ENCODE results near the gene ZNF41.

Gene ZNF41

GRCh38 chrX:47503151-47503550 lies 20.1 kb upstream of the ZNF41 start:
- Histone ChIP-seq H3K27me3 (replicated peaks) (no peaks in the 10 kb centered on the region), H3K27ac (no peak overlapping the region), H3K36me3 (replicated peaks) (no peaks in the 10 kb centered on the region), H3K4me3 (ENCODE audit: low read depth, low read length) (no peak overlapping the region)
- TF ChIP-seq CTCF (IDR thresholded peaks at IDR 0.05; ENCODE audit: low read depth, low read length, missing control alignments) = no peak
- in situ Hi-C loops (cut with HindIII; ENCODE audit: low pct_ligation_motif_present, low sequenced_read_pairs) = no loop called here
- no peak for DNase-seq

GRCh38 chrX:47502316-47503125 lies 19.5 kb upstream of the ZNF41 start:
- in situ Hi-C loops (cut with HindIII; ENCODE audit: low pct_ligation_motif_present, low sequenced_read_pairs) = no loop called here
- no peak for TF ChIP-seq CTCF (IDR thresholded peaks at IDR 0.05; ENCODE audit: low read depth, low read length, missing control alignments)
- H3K27ac ChIP-seq = no peak overlapping the region

GRCh38 chrX:47501226-47502074 lies 18.4 kb upstream of the ZNF41 start:
- DNase-seq = peak; percentile 39

More at GRCh38 chrX:47502316-47503125, 19.5 kb upstream of the ZNF41 start:
- Histone ChIP-seq H3K4me3 (ENCODE audit: low read depth, low read length) (no peak overlapping the region), H3K27me3 (replicated peaks) (no peaks in the 10 kb centered on the region), H3K36me3 (replicated peaks) (no peaks in the 10 kb centered on the region)
- DNase-seq = no peak

GRCh38 chrX:47500554-47500953 lies 17.5 kb upstream of the ZNF41 start:
- Histone ChIP-seq H3K36me3 (replicated peaks) (no peaks in the 10 kb centered on the region), H3K27ac (no peak overlapping the region), H3K27me3 (replicated peaks) (no peaks in the 10 kb centered on the region), H3K4me3 (ENCODE audit: low read depth, low read length) (no peak overlapping the region)
- DNase-seq = no peak
- TF ChIP-seq CTCF (IDR thresholded peaks at IDR 0.05; ENCODE audit: low read depth, low read length, missing control alignments) = no peak
- in situ Hi-C loops (cut with HindIII; ENCODE audit: low pct_ligation_motif_present, low sequenced_read_pairs) = no loop called here

More at GRCh38 chrX:47501226-47502074, 18.4 kb upstream of the ZNF41 start:
- H3K4me3 ChIP-seq (ENCODE audit: low read depth, low read length) = no peak overlapping the region
- peak overlapping the region; percentile 60 for H3K27ac ChIP-seq
- no peaks in the 10 kb centered on the region for H3K36me3 ChIP-seq (replicated peaks)
- no peak for TF ChIP-seq CTCF (IDR thresholded peaks at IDR 0.05; ENCODE audit: low read depth, low read length, missing control alignments)
- in situ Hi-C loops (cut with HindIII; ENCODE audit: low pct_ligation_motif_present, low sequenced_read_pairs) = no loop called here
- H3K27me3 ChIP-seq (replicated peaks) = no peaks in the 10 kb centered on the region

GRCh38 chrX:47499293-47499692 lies 16.3 kb upstream of the ZNF41 start:
- Histone ChIP-seq H3K27ac (no peak overlapping the region), H3K36me3 (replicated peaks) (no peaks in the 10 kb centered on the region), H3K27me3 (replicated peaks) (no peaks in the 10 kb centered on the region), H3K4me3 (ENCODE audit: low read depth, low read length) (no peak overlapping the region)
- no peak for TF ChIP-seq CTCF (IDR thresholded peaks at IDR 0.05; ENCODE audit: low read depth, low read length, missing control alignments)
- in situ Hi-C loops (cut with HindIII; ENCODE audit: low pct_ligation_motif_present, low sequenced_read_pairs) = no loop called here
- no peak for DNase-seq
